GM18505 (cell line): Measurements from ENCODE around the gene JAK1.

ENCODE experiments used
- ATAC-seq: cut with Tn5 transposase; IDR thresholded peaks from one replicate; pipeline ENCODE4 v1.9.1; 2021; ENCODE audit not compliant: unreplicated experiment
- POLR2A ChIP-seq: IDR thresholded peaks from 4 replicates; pipeline ENCODE4 v1.6.1; 2011; ENCODE audit warnings: borderline replicate concordance; ENCODE audit not compliant: insufficient read depth, insufficient read length; ENCODE audit errors: extremely low read depth

JAK1 gene

GRCh38 chr1:64917328-64917861 is 49.0 kb downstream of the JAK1 start:
- no peak for TF ChIP-seq POLR2A
- no peak for ATAC-seq

- no peak for TF ChIP-seq POLR2A
- no peak for ATAC-seq
These were observed 50.7 kb downstream of the JAK1 start for GRCh38 chr1:64915381-64916274.

DNA sequence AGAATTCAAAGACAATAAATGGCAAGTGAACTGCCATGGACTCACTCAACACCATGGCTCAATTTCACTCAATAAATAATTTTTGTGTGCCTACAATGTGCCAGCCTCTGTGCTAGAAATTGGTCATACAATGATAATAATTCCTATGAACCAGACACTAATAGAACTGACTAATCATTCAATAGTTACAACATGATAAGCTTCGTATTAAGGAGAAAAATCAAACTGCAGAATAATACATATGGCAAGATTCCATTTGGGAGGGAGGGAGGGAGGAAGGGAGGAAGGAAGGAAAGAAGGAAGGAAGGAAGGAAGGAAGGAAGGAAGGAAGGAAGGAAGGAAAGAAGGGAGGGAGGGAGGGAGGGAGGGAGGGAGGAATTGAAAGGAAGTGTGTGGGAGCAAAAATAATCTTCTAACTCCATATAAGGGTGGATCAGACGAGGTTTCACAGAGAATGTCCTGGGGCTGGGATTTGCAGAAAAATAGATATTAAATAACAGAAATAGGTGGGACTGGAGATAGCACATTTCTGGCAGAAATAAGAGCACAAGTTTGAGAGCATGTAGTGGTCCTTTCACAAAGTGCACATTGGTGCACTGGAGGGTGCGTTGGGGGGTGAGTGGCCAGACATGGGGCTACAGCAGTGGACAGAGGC is 52.9 kb downstream of the JAK1 start:
- ATAC-seq = no peak
- TF ChIP-seq POLR2A = no peak

DNA sequence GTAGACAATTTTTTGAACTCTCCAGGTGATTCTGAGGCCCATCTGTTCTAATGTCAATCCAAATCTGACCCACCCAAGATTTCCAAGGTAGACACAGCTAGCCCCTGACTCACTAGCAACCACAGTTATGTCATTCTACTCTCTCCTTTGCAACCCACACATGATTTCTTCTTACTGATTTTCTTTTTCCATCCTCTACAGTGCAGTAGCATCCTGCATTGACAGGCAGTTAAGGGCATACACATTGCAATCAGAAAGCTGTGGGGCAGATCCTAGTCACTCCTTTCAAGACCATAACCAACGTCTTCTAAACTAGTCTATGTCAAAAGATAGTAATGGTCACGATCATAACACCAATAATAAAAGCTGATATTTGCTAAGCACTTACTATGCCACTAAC is 54.2 kb downstream of the JAK1 start:
- no peak for ATAC-seq
- no peak for TF ChIP-seq POLR2A

DNA sequence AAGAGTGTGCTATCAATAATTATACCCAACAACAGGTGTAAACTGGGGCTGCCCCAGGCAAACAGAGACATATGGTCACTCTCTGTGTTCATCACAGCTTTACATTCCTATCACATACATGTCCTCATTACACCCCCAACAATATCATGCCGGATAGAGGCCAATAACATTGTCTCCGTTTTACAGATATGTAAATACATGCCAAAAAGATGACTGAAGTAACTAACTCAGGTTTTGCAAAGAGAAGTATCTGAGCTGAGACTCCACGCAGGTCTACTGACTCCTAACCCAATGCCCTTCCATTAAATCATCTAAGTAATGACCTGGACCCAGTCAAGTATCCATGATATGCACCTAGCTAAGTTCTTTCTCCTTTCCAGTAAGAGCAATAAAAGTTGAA is 55.0 kb downstream of the JAK1 start:
- TF ChIP-seq POLR2A = no peak
- ATAC-seq = no peak

GRCh38 chr1:64909031-64909430 is 57.3 kb downstream of the JAK1 start:
- TF ChIP-seq POLR2A = no peak
- no peak for ATAC-seq

DNA sequence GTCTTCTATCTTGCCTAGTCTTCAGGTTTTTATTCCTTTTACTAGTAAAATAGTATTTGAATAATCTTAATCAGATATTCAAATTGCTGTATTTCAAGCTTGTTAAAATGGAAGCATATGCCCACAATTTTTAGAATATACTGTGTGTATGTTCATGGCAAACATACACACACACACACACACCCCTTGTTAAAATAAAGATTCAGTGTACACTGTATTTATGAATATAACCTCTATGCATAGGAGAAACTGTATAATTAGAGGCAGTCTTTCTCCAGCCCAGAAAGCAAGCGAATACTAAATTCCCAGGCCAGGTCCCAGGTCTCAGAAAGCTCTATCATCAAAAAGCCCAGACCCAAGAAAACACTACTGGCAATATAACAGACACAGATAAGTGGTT is 57.8 kb downstream of the JAK1 start:
- no peak for TF ChIP-seq POLR2A
- ATAC-seq = no peak

DNA sequence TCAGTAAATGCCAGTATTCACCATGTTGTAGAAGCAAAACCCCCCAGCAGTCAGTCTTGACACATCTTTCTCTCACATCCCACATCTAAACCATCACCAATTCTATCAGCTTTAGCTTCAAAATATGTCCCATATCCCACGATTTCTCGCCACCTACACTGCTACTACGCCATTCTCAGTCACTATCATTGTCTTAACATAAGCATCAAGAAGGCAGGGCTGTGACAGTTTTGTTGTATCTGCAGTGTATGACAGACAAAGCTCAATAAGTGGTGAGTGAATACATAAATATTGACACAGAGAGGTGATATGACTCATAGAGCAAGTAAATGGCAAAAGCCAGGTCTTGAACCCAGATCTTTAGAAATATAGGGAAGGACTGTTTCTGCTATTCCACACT is 59.9 kb downstream of the JAK1 start:
- TF ChIP-seq POLR2A = no peak
- ATAC-seq = no peak

GRCh38 chr1:64903593-64903992 is 62.8 kb downstream of the JAK1 start:
- no peak for ATAC-seq
- TF ChIP-seq POLR2A = no peak

- no peak for TF ChIP-seq POLR2A
- ATAC-seq = no peak
These were observed 64.7 kb downstream of the JAK1 start for GRCh38 chr1:64901663-64902062.

GRCh38 chr1:64900916-64901315 is 65.4 kb downstream of the JAK1 start:
- TF ChIP-seq POLR2A = no peak
- no peak for ATAC-seq

DNA sequence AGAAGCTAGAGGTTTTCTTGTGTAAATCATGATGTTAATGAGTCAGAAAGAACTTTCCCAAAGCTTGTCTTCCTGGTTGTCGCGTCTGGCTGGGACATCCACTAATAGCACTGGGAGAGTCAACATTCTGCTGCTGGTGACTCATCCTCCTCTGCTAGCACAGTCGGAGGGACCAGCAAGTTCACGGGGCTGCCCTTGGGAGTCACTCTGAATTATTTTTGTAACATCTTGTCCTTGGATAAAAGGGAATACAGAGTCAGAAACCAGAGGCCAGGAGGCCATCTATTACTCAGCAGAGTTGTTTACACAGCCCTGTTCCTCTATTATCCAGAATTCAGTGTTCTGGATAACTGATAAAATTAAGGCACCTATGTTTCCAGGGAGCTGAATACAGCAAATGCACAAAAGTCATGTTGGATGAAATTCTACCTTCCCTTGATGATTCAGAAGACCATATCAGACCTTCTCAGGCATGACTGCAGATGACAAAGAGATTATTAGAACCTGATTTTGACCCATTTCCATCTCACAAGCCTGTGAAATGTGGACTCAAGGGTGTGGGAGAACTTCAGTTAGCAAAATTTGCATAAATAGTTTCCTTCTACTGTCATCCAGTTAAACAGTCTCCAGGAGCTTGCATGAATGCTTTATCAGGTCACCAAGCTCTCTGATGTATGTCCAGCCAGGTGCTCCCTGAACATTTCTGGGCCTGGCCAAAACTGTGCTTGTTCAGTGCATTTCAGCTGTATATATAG is 68.1 kb downstream of the JAK1 start:
- TF ChIP-seq POLR2A = no peak
- ATAC-seq = peak; percentile 53

- ATAC-seq = no peak
- no peak for TF ChIP-seq POLR2A
These were observed 69.8 kb downstream of the JAK1 start for GRCh38 chr1:64896551-64896950.
